Inflammatory macrophage treated with lipopolysaccharide for 1 hour (primary cell): ENCODE data around the gene COL6A1.

Experiments
- DNase-seq, 2 donors: peaks; one replicate each; pipeline ENCODE4 v3.0.0-alpha.2; 2020 to 2022

Gene COL6A1

GRCh38 chr21:46050668-46051378, 69.3 kb downstream of the COL6A1 start:
- no peak for DNase-seq

DNA sequence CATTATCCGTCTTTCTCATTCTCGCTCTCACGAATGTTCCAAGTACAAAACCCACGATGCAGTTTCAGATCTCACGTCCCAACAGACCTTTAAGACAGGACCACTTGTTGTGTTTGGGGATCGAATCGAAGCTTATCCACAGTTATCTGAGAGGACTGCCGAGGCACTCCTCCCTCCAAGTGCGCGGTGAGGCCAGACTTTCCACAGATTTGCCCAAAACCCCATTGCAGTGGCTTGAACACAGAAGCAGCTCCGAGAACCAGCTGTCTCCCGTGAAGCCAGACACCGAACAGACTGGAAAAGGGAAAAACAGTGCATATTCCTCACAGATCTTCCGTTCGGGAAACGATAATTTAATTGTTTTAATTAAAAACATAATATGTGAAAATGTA, 69.8 kb downstream of the COL6A1 start:
- DNase-seq: no peak

GRCh38 chr21:46051821-46052675, 70.5 kb downstream of the COL6A1 start:
- no peak for DNase-seq

GRCh38 chr21:46052703-46053651, 71.4 kb downstream of the COL6A1 start:
- no peak for DNase-seq

DNA sequence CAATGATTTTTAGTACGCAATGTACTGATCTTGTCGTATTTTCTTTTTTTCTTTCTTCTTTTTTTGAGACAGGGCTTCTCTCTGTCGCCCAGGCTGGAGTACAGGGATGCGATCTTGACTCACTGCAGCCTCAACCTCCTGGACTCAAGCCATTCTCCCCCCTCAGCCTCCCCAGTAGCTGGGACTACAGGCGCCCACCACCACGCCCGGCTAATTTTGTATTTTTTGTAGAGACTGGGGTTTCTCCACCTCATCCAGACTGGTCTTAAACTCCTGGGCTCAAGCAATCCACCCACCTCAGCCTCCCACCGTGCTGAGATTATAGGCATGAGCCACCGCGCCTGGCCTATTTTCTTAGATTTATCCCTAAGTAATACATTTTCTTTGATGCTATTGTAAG, 72.5 kb downstream of the COL6A1 start:
- DNase-seq: no peak

DNA sequence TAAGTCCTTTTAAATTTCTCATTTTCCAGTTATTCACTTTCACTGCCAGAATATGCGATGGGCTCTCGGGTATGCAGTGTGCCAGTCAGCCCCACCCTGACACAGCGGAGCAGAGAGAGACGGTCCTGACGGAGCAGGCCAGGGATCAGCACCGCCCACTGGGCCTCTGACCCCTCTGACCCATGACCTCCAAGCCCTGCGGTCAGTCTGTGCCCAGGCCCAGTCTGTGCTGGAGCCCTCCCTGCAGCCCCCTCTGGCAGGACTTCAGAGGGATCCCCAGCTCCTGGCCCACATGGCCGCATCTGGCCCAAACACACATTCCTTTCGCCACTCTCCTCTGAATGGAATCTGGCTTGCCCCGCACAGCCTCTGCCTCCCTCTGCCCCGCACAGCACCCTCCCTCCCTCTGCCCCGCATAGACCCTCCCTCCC, 72.9 kb downstream of the COL6A1 start:
- DNase-seq: no peak
